HCT116 (cell line): ENCODE data around the gene PVALEF. TPM values are rescaled to one million over a fixed set of nuclear protein-coding genes. Genes with fewer than 3 reads are reported as not detected.
A peak's percentile ranks its signal among the peaks of the same experiment; 100 is the strongest.

Experiments used
- ATAC-seq: fragments of 200-7000 bp; cut with Tn5 transposase; 2 replicates; pipeline ENCODE4 v1.9.1; 2020; ENCODE audit warnings: mild to moderate bottlenecking, moderate library complexity
- BruUV-seq: library from RNA; stranded (reverse); fragments of 400-500 nt; replicated peaks from 2 replicates; lab custom pipeline; 2021; lab: Mats Ljungman, UMichigan
- CTCF ChIA-PET: fragments of 300-600 bp; sonication (Branson Sonifier 250); formaldehyde crosslinking; loops from one replicate; lab custom pipeline; 2021; ENCODE audit warnings: antibody characterized with exemption; lab: Charles Lee
- POLR2A ChIA-PET: fragments of 300-600, 350-600 bp; sonication (Branson Sonifier 250); formaldehyde crosslinking; loops from one replicate; lab custom pipeline; 2021; ENCODE audit warnings: antibody characterized with exemption; lab: Charles Lee
- RAD21 ChIA-PET, 2 experiments: fragments of 300-600 bp; sonication (Branson Sonifier 250); formaldehyde crosslinking; loops; one replicate each; lab custom pipeline; 2023; ENCODE audit warnings: low total read pairs in 2 of 2; ENCODE audit not compliant: uncharacterized antibody in 2 of 2, unreplicated experiment in 2 of 2, low non-redundant PET in 1 of 2; lab: Charles Lee
- DNase-seq: peaks from one replicate; pipeline ENCODE4 v3.0.0-alpha.2; 2010; ENCODE audit warnings: low read depth, low spot score
- H2AFZ ChIP-seq: fragments of 200-600 bp; shearing (Covaris generic), sonication (generic); 2 replicates; pipeline ENCODE4 v1.6.1; 2017; ENCODE audit warnings: low read depth, mixed run types, mixed read lengths, antibody characterized with exemption, low read length; ENCODE audit not compliant: poor library complexity, severe bottlenecking
- H3K27ac ChIP-seq: 2 replicates; pipeline ENCODE4 v1.5.1; 2012; ENCODE audit warnings: low read depth, low read length
- H3K27me3 ChIP-seq: fragments of 200-600 bp; sonication (generic); 2 replicates; pipeline ENCODE4 v1.6.1; 2016; ENCODE audit warnings: mixed run types, low read length, mixed read lengths; ENCODE audit not compliant: insufficient read depth
- H3K36me3 ChIP-seq, 2 experiments: fragments of 200-500 bp in 1 of 2; fragments of 200-600 bp in 1 of 2; sonication (Bioruptor generic) in 1 of 2; sonication (generic) in 1 of 2; 2 replicates each; pipeline versions ENCODE4 v1.5.1 to v1.6.1; 2014 to 2016; ENCODE audit warnings: low read length in 2 of 2, inconsistent platforms in 1 of 2, mixed read lengths in 1 of 2, mixed run types in 1 of 2; ENCODE audit not compliant: insufficient read depth in 2 of 2, control insufficient read depth in 1 of 2
- H3K4me1 ChIP-seq, 2 experiments: fragments of 200-600 bp in 1 of 2; sonication (generic) in 1 of 2; 2 replicates each; pipeline versions ENCODE4 v1.5.1 to v1.6.1; 2012 to 2017; ENCODE audit warnings: low read length in 2 of 2, inconsistent platforms in 1 of 2, mild to moderate bottlenecking in 1 of 2, mixed read lengths in 1 of 2, mixed run types in 1 of 2, moderate library complexity in 1 of 2; ENCODE audit not compliant: insufficient read depth in 2 of 2, control insufficient read depth in 1 of 2
- H3K4me2 ChIP-seq: fragments of 200-600 bp; sonication (generic); 2 replicates; pipeline ENCODE4 v1.6.1; 2017; ENCODE audit warnings: mixed run types, low read length, mixed read lengths
- H3K4me3 ChIP-seq, 2 experiments: fragments of 200-600 bp in 1 of 2; sonication (generic) in 1 of 2; replicated peaks in 1 of 2; 2 replicates each; pipeline ENCODE4 v1.5.1; 2011 to 2016; ENCODE audit warnings: low read length in 2 of 2, control low read depth in 1 of 2, low read depth in 1 of 2, mild to moderate bottlenecking in 1 of 2, mixed read lengths in 1 of 2, mixed run types in 1 of 2
- H3K79me2 ChIP-seq: fragments of 200-600 bp; sonication (generic); 2 replicates; pipeline ENCODE4 v1.6.1; 2017; ENCODE audit warnings: mild to moderate bottlenecking, mixed run types, low read length, moderate library complexity, mixed read lengths; ENCODE audit not compliant: insufficient read depth
- H3K9ac ChIP-seq: fragments of 200-600 bp; sonication (generic); 2 replicates; pipeline ENCODE4 v1.6.1; 2016; ENCODE audit warnings: low read length, mixed read lengths
- H3K9me2 ChIP-seq: fragments of 200-600 bp; sonication (generic), shearing (Covaris generic); 2 replicates; pipeline ENCODE4 v1.6.1; 2017; ENCODE audit warnings: mixed run types, mild to moderate bottlenecking, moderate library complexity; ENCODE audit not compliant: insufficient read depth
- H3K9me3 ChIP-seq, 2 experiments: fragments of 200-500 bp in 1 of 2; fragments of 200-600 bp in 1 of 2; sonication (Bioruptor generic) in 1 of 2; sonication (generic) in 1 of 2; 2 replicates each; pipeline ENCODE4 v1.6.1; 2014 to 2017; ENCODE audit warnings: low read length in 2 of 2, mixed read lengths in 2 of 2, inconsistent platforms in 1 of 2, low read depth in 1 of 2, mild to moderate bottlenecking in 1 of 2, mixed run types in 1 of 2, moderate library complexity in 1 of 2; ENCODE audit not compliant: control insufficient read depth in 1 of 2, insufficient read depth in 1 of 2
- H4K20me1 ChIP-seq: fragments of 200-600 bp; sonication (generic), shearing (Covaris generic); 2 replicates; pipeline ENCODE4 v1.6.1; 2017; ENCODE audit warnings: mixed run types, mild to moderate bottlenecking, moderate library complexity; ENCODE audit not compliant: insufficient read depth
- POLR2AphosphoS5 ChIP-seq: IDR thresholded peaks from 2 replicates; pipeline ENCODE4 v1.6.1; 2011; ENCODE audit warnings: mild to moderate bottlenecking, low read depth, low read length, moderate library complexity
- YY1 ChIP-seq: IDR thresholded peaks from 2 replicates; pipeline ENCODE4 v1.6.1; 2011; ENCODE audit warnings: low read length, low read depth, moderate library complexity, mild to moderate bottlenecking; ENCODE audit not compliant: insufficient replicate concordance; ENCODE audit errors: extremely low read depth
- ZFX ChIP-seq: fragments of 450-650 bp; IDR thresholded peaks from 2 replicates; pipeline ENCODE4 v1.6.1; 2017
- intact Hi-C: fragments of 100-400 bp; cut with micrococcal nuclease; formaldehyde crosslinking; loops from 2 replicates; pipeline ENCODE4 v1.10.0; 2022
- total RNA-seq: library from RNA; stranded (reverse); gene quantifications from one replicate; pipeline ENCODE4 v1.2.1, GENCODE V29; 2021; ENCODE audit not compliant: unreplicated experiment

PVALEF gene
- total RNA-seq, 1 experiment from 2014 or later = not detected

DNA sequence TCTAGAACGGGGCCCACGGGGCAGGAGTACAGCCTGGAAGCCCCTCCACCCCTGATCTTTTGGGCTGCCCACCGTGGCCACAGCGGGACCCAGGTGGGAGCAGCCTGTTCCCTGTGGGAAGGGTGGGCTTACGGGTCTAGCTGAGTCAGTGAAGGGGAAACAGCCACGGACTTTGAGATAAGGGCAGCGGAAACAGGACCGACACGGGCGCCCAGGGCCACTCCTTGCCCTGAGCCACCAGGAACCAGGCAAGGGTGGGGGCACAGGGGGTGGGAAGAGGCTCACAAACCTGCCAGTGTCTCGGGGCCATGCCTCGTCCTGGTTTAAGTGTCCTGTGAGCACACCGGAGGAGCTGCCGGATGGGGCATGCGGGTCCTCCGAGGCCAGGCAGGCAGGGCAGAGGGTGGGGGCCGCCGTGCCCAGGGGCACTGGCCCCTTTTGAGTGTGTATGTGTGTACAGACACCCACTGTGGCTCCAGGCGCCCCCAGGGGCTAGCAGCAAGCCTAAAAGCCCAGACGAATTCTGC, 47.6 kb upstream of the PVALEF start:
- Histone ChIP-seq H4K20me1 (no peaks in the 10 kb centered on the region), H3K9me2 (no peaks in the 10 kb centered on the region), H3K36me3 (peaks cover 0 to 5% of the 10 kb centered on the region in 2 experiments; a peak in 1 of 4 replicates), H3K27ac (peak overlapping the region; percentile 82; the same call in 1 of the 2 replicates), H3K4me1 (peaks cover 10 to 31% of the 10 kb centered on the region in 2 experiments)
- RAD21 ChIA-PET = no interaction called here
- no peak for TF ChIP-seq YY1
- TF ChIP-seq POLR2AphosphoS5 = 0 out of 2 replicates have a peak, but pooled peaks have one; percentile 5
- TF ChIP-seq, all 23 proteins: peak for 1
- Histone ChIP-seq H3K27me3 (no peaks in the 10 kb centered on the region), H3K9ac (peak overlapping the region; percentile 98), H3K79me2 (peaks cover 13% of the 10 kb centered on the region; the same call in 1 of the 2 replicates), H2AFZ (no peak overlapping the region), H3K4me3 (no peak overlapping the region), H3K9me3 (no peaks in the 10 kb centered on the region), H3K4me2 (peak overlapping the region; percentile 100)
- intact Hi-C loops = no loop called here
- no peak for DNase-seq
- BruUV-seq = no TSS peak
- ChIA-PET CTCF (no interaction called here), POLR2A (interaction anchor here (0.9 kb wide), 1 partner anchor 121 kb away, joined by 5 read pairs; the partner anchor contains the start of genes NDUFAF8 and TEPSIN)
- no peak for ATAC-seq

DNA sequence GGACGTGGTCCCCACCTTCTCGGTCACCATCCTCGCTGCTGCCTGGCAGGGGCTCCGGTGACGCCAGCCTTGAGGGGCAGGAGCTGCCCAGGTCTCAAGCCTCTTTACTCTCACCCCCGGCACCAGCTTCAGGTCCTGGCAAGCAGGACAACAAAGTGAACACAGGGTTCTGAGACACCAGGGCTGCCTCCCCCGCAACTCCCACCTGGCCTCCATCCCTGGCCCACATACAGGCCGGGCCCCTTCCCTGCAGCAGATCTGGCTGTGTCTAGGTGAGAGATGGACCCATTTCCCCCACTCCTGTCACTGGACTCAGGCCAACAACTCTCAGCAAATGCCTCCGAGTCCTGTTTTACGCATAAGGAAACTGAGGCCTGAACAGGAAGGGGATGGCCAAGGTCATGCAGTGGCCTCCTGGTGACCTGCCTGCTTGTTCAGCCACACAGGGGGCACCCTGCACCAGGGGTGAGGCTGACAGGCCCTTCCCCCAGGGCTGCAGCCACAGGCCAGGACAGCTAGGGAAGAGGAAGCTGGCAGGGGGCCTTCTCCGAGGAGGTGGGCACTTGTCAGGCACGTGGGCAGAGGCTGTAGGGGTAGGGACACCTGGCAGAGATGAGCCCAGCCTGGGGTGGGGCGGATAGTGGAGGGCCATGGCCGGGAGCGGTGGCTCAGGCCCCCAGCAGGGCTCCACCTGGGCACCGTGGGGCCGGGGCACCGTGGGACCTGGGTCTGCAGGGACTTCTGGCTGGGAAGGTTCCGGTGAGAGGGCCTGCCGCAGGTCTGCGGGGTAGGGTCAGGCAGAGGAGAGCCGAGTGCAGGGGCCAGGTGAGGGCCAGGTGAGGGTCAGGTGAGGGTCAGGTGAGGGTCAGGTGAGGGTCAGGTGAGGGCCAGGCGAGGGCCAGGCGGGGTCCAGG, 46.7 kb upstream of the PVALEF start:
- H3K27ac ChIP-seq = peak overlapping the region; percentile 82
- ChIA-PET POLR2A (interaction anchor here (0.9 kb wide), 1 partner anchor 120 kb away, joined by 5 read pairs; the partner anchor contains the start of genes NDUFAF8 and TEPSIN), CTCF (no interaction called here), RAD21 (interaction anchor here (0.6 kb wide), 2 partner anchors 24 to 130 kb away, joined by 3 to 7 read pairs; no protein-coding TSS in a partner anchor)
- peak overlapping the region; percentile 60 to 93 for H3K4me3 ChIP-seq
- peaks cover 10 to 31% of the 10 kb centered on the region in 2 experiments for H3K4me1 ChIP-seq
- H4K20me1 ChIP-seq = no peaks in the 10 kb centered on the region
- H2AFZ ChIP-seq = no peak overlapping the region
- intact Hi-C loops = no loop called here
- ATAC-seq = peak; percentile 17
- no peak for TF ChIP-seq YY1
- peak; percentile 17; the same call in 1 of the 2 replicates for TF ChIP-seq ZFX
- peaks cover 0 to 5% of the 10 kb centered on the region in 2 experiments; a peak in 1 of 4 replicates for H3K36me3 ChIP-seq
- peaks cover 13% of the 10 kb centered on the region; the same call in 1 of the 2 replicates for H3K79me2 ChIP-seq
- no peak for DNase-seq
- H3K9me3 ChIP-seq = no peaks in the 10 kb centered on the region
- no peaks in the 10 kb centered on the region for H3K9me2 ChIP-seq
- BruUV-seq = no TSS peak
- H3K4me2 ChIP-seq = peak overlapping the region; percentile 100
- H3K9ac ChIP-seq = peak overlapping the region; percentile 98
- H3K27me3 ChIP-seq = no peaks in the 10 kb centered on the region
